ENCODE results near the gene WDFY2. TPM values are rescaled to one million over a fixed set of nuclear protein-coding genes. Genes with fewer than 3 reads are reported as not detected.

WDFY2 gene
- total RNA-seq, 2 experiments from 2014 or later, result 11.3 TPM

GRCh38 chr13:51803422-51804294 is 219.4 kb downstream of the WDFY2 start, which contains the start of gene DHRS12:
Gene DHRS12 (minus strand): TSS chr13:51804163. CDS start chr13:51799659, 4,504 bp downstream.
- Mint-ChIP-seq H3K4me3 (peak within 1 kb of the TSS; percentile 88), H3K27me3 (ENCODE audit: low read depth) (no peaks in the 10 kb centered on the region), H3K27ac (peak within 1 kb of the TSS; percentile 99), H3K36me3 (ENCODE audit: low read depth) (no peaks in the 10 kb centered on the region), H3K9me3 (ENCODE audit: insufficient read depth) (no peaks in the 10 kb centered on the region), H3K4me1 (ENCODE audit: low read depth) (peaks cover 37% of the 10 kb centered on the region)
- ChIA-PET POLR2A (interaction anchor here (0.6 to 2.2 kb wide), 5 partner anchors 9 to 350 kb away, joined by 3 to 12 read pairs (median 4); partner anchors contain the start of gene INTS6), CTCF (interaction anchor here (0.8 to 3.4 kb wide), 4 partner anchors 10 to 324 kb away, joined by 4 to 14 read pairs (median 5); no protein-coding TSS in a partner anchor)
- ATAC-seq (peak; percentile 83), DNase-seq (peak; percentile 90)

- peaks cover 37% of the 10 kb centered on the region for H3K4me1 Mint-ChIP-seq (ENCODE audit: low read depth)
- H3K9me3 Mint-ChIP-seq (ENCODE audit: insufficient read depth), result no peaks in the 10 kb centered on the region
- H3K36me3 Mint-ChIP-seq (ENCODE audit: low read depth), result no peaks in the 10 kb centered on the region
- ATAC-seq (no peak), DNase-seq (peak; percentile 49)
- ChIA-PET POLR2A (interaction anchor here (0.9 to 1.2 kb wide), 5 partner anchors 9 to 28 kb away, joined by 3 to 4 read pairs (median 3); no protein-coding TSS in a partner anchor), CTCF (interaction anchor here (1.1 to 3.0 kb wide), 5 partner anchors 9 to 370 kb away, joined by 3 to 39 read pairs (median 4); partner anchors contain the start of gene INTS6)
- no peaks in the 10 kb centered on the region for H3K27me3 Mint-ChIP-seq (ENCODE audit: low read depth)
- peak overlapping the region; percentile 85 for H3K27ac Mint-ChIP-seq
- H3K4me3 Mint-ChIP-seq, result peak overlapping the region; percentile 76
Measured at GRCh38 chr13:51804295-51805172, 220.3 kb downstream of the WDFY2 start.

GRCh38 chr13:51805313-51805712 is 221.1 kb downstream of the WDFY2 start:
- peak overlapping the region; percentile 76 for H3K4me3 Mint-ChIP-seq
- POLR2A ChIA-PET, result interaction anchor here (0.9 to 1.2 kb wide), 5 partner anchors 8 to 27 kb away, joined by 3 to 4 read pairs (median 3); no protein-coding TSS in a partner anchor
- H3K27me3 Mint-ChIP-seq (ENCODE audit: low read depth), result no peaks in the 10 kb centered on the region
- CTCF ChIA-PET, result interaction anchor here (1.0 to 3.0 kb wide), 6 partner anchors 7 to 370 kb away, joined by 3 to 39 read pairs (median 4); partner anchors contain the start of gene INTS6
- no peaks in the 10 kb centered on the region for H3K36me3 Mint-ChIP-seq (ENCODE audit: low read depth)
- no peaks in the 10 kb centered on the region for H3K9me3 Mint-ChIP-seq (ENCODE audit: insufficient read depth)
- no peak for ATAC-seq
- peaks cover 37% of the 10 kb centered on the region for H3K4me1 Mint-ChIP-seq (ENCODE audit: low read depth)
- peak overlapping the region; percentile 85 for H3K27ac Mint-ChIP-seq
- DNase-seq, result no peak

- no peaks in the 10 kb centered on the region for H3K9me3 Mint-ChIP-seq (ENCODE audit: insufficient read depth)
- no peak overlapping the region for H3K4me3 Mint-ChIP-seq
- CTCF ChIA-PET, result interaction anchor here (1.0 to 3.0 kb wide), 6 partner anchors 8 to 352 kb away, joined by 3 to 39 read pairs (median 4); partner anchors contain the start of gene INTS6
- H3K27me3 Mint-ChIP-seq (ENCODE audit: low read depth), result no peaks in the 10 kb centered on the region
- ATAC-seq, result no peak
- no peak overlapping the region for H3K27ac Mint-ChIP-seq
- peaks cover 37% of the 10 kb centered on the region for H3K4me1 Mint-ChIP-seq (ENCODE audit: low read depth)
- no peak for DNase-seq
- POLR2A ChIA-PET, result interaction anchor here (1.1 to 1.2 kb wide), 3 partner anchors 7 to 19 kb away, joined by 3 to 4 read pairs (median 3); no protein-coding TSS in a partner anchor
- no peaks in the 10 kb centered on the region for H3K36me3 Mint-ChIP-seq (ENCODE audit: low read depth)
Measured at GRCh38 chr13:51805925-51806324, 221.7 kb downstream of the WDFY2 start.

GRCh38 chr13:51806566-51806965 is 222.3 kb downstream of the WDFY2 start:
- CTCF ChIA-PET, result interaction anchor here (1.1 to 3.0 kb wide), 3 partner anchors 9 to 26 kb away, joined by 3 to 39 read pairs (median 14); no protein-coding TSS in a partner anchor

GRCh38 chr13:51807041-51807440 is 222.8 kb downstream of the WDFY2 start:
- no peak overlapping the region for H3K4me3 Mint-ChIP-seq
- H3K27ac Mint-ChIP-seq, result no peak overlapping the region
- no peak for ATAC-seq
- DNase-seq, result no peak
- CTCF ChIA-PET, result interaction anchor here (1.1 to 3.0 kb wide), 4 partner anchors 8 to 26 kb away, joined by 3 to 39 read pairs (median 11); no protein-coding TSS in a partner anchor
- peaks cover 38% of the 10 kb centered on the region for H3K4me1 Mint-ChIP-seq (ENCODE audit: low read depth)
- POLR2A ChIA-PET, result no interaction called here
- no peaks in the 10 kb centered on the region for H3K9me3 Mint-ChIP-seq (ENCODE audit: insufficient read depth)
- H3K27me3 Mint-ChIP-seq (ENCODE audit: low read depth), result no peaks in the 10 kb centered on the region
- H3K36me3 Mint-ChIP-seq (ENCODE audit: low read depth), result no peaks in the 10 kb centered on the region

More at GRCh38 chr13:51806566-51806965, 222.3 kb downstream of the WDFY2 start:
- H3K27me3 Mint-ChIP-seq (ENCODE audit: low read depth), result no peaks in the 10 kb centered on the region
- no peak overlapping the region for H3K4me3 Mint-ChIP-seq
- H3K9me3 Mint-ChIP-seq (ENCODE audit: insufficient read depth), result no peaks in the 10 kb centered on the region
- POLR2A ChIA-PET, result no interaction called here
- peaks cover 37% of the 10 kb centered on the region for H3K4me1 Mint-ChIP-seq (ENCODE audit: low read depth)
- no peak for DNase-seq
- no peak overlapping the region for H3K27ac Mint-ChIP-seq
- no peaks in the 10 kb centered on the region for H3K36me3 Mint-ChIP-seq (ENCODE audit: low read depth)
- ATAC-seq, result no peak

GRCh38 chr13:51808811-51809210 is 224.5 kb downstream of the WDFY2 start:
- Mint-ChIP-seq H3K27me3 (ENCODE audit: low read depth) (no peaks in the 10 kb centered on the region), H3K27ac (no peak overlapping the region), H3K36me3 (ENCODE audit: low read depth) (no peaks in the 10 kb centered on the region), H3K4me1 (ENCODE audit: low read depth) (peaks cover 27% of the 10 kb centered on the region), H3K9me3 (ENCODE audit: insufficient read depth) (no peaks in the 10 kb centered on the region), H3K4me3 (no peak overlapping the region)
- DNase-seq (no peak), ATAC-seq (no peak)
- POLR2A ChIA-PET, result no interaction called here
- CTCF ChIA-PET, result interaction anchor here (1.6 kb wide), 1 partner anchor 24 kb away, joined by 8 read pairs; no protein-coding TSS in a partner anchor

GRCh38 chr13:51811046-51811445 is 226.8 kb downstream of the WDFY2 start:
- Mint-ChIP-seq H3K27ac (no peak overlapping the region), H3K4me3 (no peak overlapping the region), H3K27me3 (ENCODE audit: low read depth) (no peaks in the 10 kb centered on the region)

GRCh38 chr13:51811920-51812451 is 227.7 kb downstream of the WDFY2 start:
- DNase-seq, result no peak
- peak overlapping the region; percentile 3 for H3K27ac Mint-ChIP-seq

More at GRCh38 chr13:51811046-51811445, 226.8 kb downstream of the WDFY2 start:
- Mint-ChIP-seq H3K9me3 (ENCODE audit: insufficient read depth) (no peaks in the 10 kb centered on the region), H3K36me3 (ENCODE audit: low read depth) (no peaks in the 10 kb centered on the region), H3K4me1 (ENCODE audit: low read depth) (peaks cover 30% of the 10 kb centered on the region)
- CTCF ChIA-PET, result interaction anchor here (1.1 to 2.0 kb wide), 4 partner anchors 10 to 316 kb away, joined by 3 to 7 read pairs (median 4); no protein-coding TSS in a partner anchor
- ATAC-seq, result no peak
- no peak for DNase-seq
- POLR2A ChIA-PET, result interaction anchor here (0.6 to 0.9 kb wide), 3 partner anchors 11 to 383 kb away, joined by 3 to 7 read pairs (median 4); no protein-coding TSS in a partner anchor

GRCh38 chr13:51814071-51814470 is 229.8 kb downstream of the WDFY2 start:
- Mint-ChIP-seq H3K36me3 (ENCODE audit: low read depth) (no peaks in the 10 kb centered on the region), H3K4me3 (no peak overlapping the region), H3K4me1 (ENCODE audit: low read depth) (peaks cover 43% of the 10 kb centered on the region), H3K9me3 (ENCODE audit: insufficient read depth) (no peaks in the 10 kb centered on the region), H3K27ac (peak overlapping the region; percentile 79), H3K27me3 (ENCODE audit: low read depth) (no peaks in the 10 kb centered on the region)
- ChIA-PET POLR2A (interaction anchor here (1.0 to 2.0 kb wide), 3 partner anchors 9 to 19 kb away, joined by 4 to 16 read pairs (median 4); no protein-coding TSS in a partner anchor), CTCF (interaction anchor here (0.6 to 5.0 kb wide), 23 partner anchors 8 to 387 kb away, joined by 3 to 251 read pairs (median 5); partner anchors contain the start of genes CCDC70, NEK5 and TMEM272)
- DNase-seq, result no peak
- no peak for ATAC-seq

More at GRCh38 chr13:51811920-51812451, 227.7 kb downstream of the WDFY2 start:
- Mint-ChIP-seq H3K36me3 (ENCODE audit: low read depth) (no peaks in the 10 kb centered on the region), H3K4me3 (no peak overlapping the region), H3K27me3 (ENCODE audit: low read depth) (no peaks in the 10 kb centered on the region), H3K9me3 (ENCODE audit: insufficient read depth) (no peaks in the 10 kb centered on the region), H3K4me1 (ENCODE audit: low read depth) (peaks cover 30% of the 10 kb centered on the region)
- ChIA-PET POLR2A (interaction anchor here (0.7 kb wide), 1 partner anchor 9 kb away, joined by 3 read pairs; no protein-coding TSS in a partner anchor), CTCF (interaction anchor here (0.6 to 5.0 kb wide), 5 partner anchors 14 to 525 kb away, joined by 3 to 251 read pairs (median 5); no protein-coding TSS in a partner anchor)
- no peak for ATAC-seq

All from activated CD8-positive, alpha-beta T cell treated with anti-CD3 and anti-CD28 coated beads, Interleukin-2, amount 10 ng/mL, durations not matched to agents 7 days and 5 days (primary cell).